SK-N-MC (cell line): ENCODE measurements around the gene SPATA24.

Experiments used
- EZH2 ChIP-seq: fragments of 200-600 bp; sonication (generic); IDR thresholded peaks from one replicate; pipeline ENCODE4 v1.6.1; 2017; ENCODE audit warnings: antibody characterized with exemption
- POLR2AphosphoS5 ChIP-seq: IDR thresholded peaks from 2 replicates; pipeline ENCODE4 v1.6.1; 2012; ENCODE audit warnings: mild to moderate bottlenecking, low read depth, low read length, borderline replicate concordance

GRCh38 chr5:139406963-139407362 lies 3.1 kb upstream of the SPATA24 start:
- no peak for TF ChIP-seq POLR2AphosphoS5
- TF ChIP-seq EZH2 = no peak
